ENCODE data around the gene LSM3.

DNA sequence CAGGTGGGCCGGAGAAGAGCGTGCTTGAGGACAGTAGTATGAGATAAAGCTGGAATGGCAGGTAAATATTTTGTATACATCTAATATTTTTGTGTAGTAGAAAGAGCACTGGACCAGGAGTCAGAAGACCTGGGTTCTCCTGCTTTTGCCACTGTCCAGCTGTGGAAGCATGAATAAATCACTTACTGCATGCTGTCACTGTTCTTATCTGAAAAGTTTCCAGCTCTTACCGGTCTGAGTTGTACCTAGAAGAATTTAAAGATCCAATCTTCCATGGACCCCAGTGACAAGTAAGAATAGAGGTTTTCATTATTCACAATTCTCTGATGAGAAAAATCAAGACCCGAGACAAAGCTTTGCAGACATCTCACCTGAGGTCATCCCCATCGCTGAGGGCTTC, 6.1 kb upstream of the LSM3 start:
- no peak for TF ChIP-seq POLR2A (IDR thresholded peaks at IDR 0.05)
- TF ChIP-seq, protein P1, sequence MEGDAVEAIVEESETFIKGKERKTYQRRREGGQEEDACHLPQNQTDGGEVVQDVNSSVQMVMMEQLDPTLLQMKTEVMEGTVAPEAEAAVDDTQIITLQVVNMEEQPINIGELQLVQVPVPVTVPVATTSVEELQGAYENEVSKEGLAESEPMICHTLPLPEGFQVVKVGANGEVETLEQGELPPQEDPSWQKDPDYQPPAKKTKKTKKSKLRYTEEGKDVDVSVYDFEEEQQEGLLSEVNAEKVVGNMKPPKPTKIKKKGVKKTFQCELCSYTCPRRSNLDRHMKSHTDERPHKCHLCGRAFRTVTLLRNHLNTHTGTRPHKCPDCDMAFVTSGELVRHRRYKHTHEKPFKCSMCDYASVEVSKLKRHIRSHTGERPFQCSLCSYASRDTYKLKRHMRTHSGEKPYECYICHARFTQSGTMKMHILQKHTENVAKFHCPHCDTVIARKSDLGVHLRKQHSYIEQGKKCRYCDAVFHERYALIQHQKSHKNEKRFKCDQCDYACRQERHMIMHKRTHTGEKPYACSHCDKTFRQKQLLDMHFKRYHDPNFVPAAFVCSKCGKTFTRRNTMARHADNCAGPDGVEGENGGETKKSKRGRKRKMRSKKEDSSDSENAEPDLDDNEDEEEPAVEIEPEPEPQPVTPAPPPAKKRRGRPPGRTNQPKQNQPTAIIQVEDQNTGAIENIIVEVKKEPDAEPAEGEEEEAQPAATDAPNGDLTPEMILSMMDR (IDR thresholded peaks at IDR 0.05), result no peak
